Activated T-helper 1 cell treated with Interleukin-2 at 50 U/mL for 16 hours (primary cell): ENCODE results near the gene SSB.
"Not testable (repeated sequence)": the region's sequence is repeated elsewhere in the genome, so short reads cannot be mapped to it uniquely, and the experiment has no call there.

Experiments used
- DNase-seq: peaks from one replicate; pipeline ENCODE4 v3.0.0-alpha.2; 2020; ENCODE audit warnings: low read depth

The SSB gene

GRCh38 chr2:169798718-169799592 is at the start of gene SSB:
Gene SSB, plus strand, starts transcription at chr2:169798871. Its CDS starts 2,090 bp downstream, at chr2:169800961.
- peak; percentile 90 for DNase-seq

- DNase-seq: no peak
These were observed 45.9 kb upstream of the SSB start for GRCh38 chr2:169752752-169753151.

GRCh38 chr2:169755083-169755870 is 43.4 kb upstream of the SSB start:
- no peak for DNase-seq

- no peak for DNase-seq
These were observed 42.3 kb upstream of the SSB start for GRCh38 chr2:169756342-169756741.

- no peak for DNase-seq
These were observed 41.3 kb upstream of the SSB start for GRCh38 chr2:169757356-169757755.

- DNase-seq: no peak
These were observed 40.9 kb upstream of the SSB start for GRCh38 chr2:169757778-169758177.

- DNase-seq: no peak
These were observed 38.7 kb upstream of the SSB start for GRCh38 chr2:169759987-169760386.

GRCh38 chr2:169760798-169761197 is 37.9 kb upstream of the SSB start:
- DNase-seq: not testable (repeated sequence)

GRCh38 chr2:169761251-169761969 is 37.3 kb upstream of the SSB start:
- DNase-seq: no peak

- DNase-seq: no peak
These were observed 36.7 kb upstream of the SSB start for GRCh38 chr2:169761970-169762292.

- no peak for DNase-seq
These were observed 33.1 kb upstream of the SSB start for GRCh38 chr2:169765523-169765922.

- no peak for DNase-seq
These were observed 31.3 kb upstream of the SSB start for GRCh38 chr2:169767243-169767888.

GRCh38 chr2:169768262-169768995 is 30.2 kb upstream of the SSB start:
- no peak for DNase-seq

- DNase-seq: no peak
These were observed 27.6 kb upstream of the SSB start for GRCh38 chr2:169771021-169771420.

- DNase-seq: no peak
These were observed 27.1 kb upstream of the SSB start for GRCh38 chr2:169771612-169772011.

- no peak for DNase-seq
These were observed 26.0 kb upstream of the SSB start for GRCh38 chr2:169772651-169773050.

GRCh38 chr2:169775354-169775753 is 23.3 kb upstream of the SSB start:
- DNase-seq: no peak

GRCh38 chr2:169775765-169776164 is 22.9 kb upstream of the SSB start:
- no peak for DNase-seq

- no peak for DNase-seq
These were observed 22.4 kb upstream of the SSB start for GRCh38 chr2:169776252-169776761.

GRCh38 chr2:169778446-169778845 is 20.2 kb upstream of the SSB start:
- no peak for DNase-seq
